K562 (cell line): ENCODE results near the gene LCNL1.

Experiments
- CCAR2 ChIP-seq: fragments of 200-400 bp; formaldehyde crosslinking; IDR thresholded peaks from 2 replicates; pipeline ENCODE4 v1.6.1; 2017; ENCODE audit warnings: mild to moderate bottlenecking, low read depth, low read length
- GTF2E2 ChIP-seq: fragments of 200-800 bp; sonication (Bioruptor generic); IDR thresholded peaks from 2 replicates; pipeline ENCODE4 v1.6.1; 2016; ENCODE audit warnings: missing genetic modification characterization, missing compliant biosample characterization
- MAFK ChIP-seq: IDR thresholded peaks from 2 replicates; pipeline ENCODE4 v1.6.1; 2011; ENCODE audit warnings: low read length, improper control_type of control experiment
- NFRKB ChIP-seq: fragments of 450-650 bp; IDR thresholded peaks from 2 replicates; pipeline ENCODE4 v1.6.1; 2016; ENCODE audit warnings: low read depth
- PYGO2 ChIP-seq: fragments of 450-650 bp; IDR thresholded peaks from 2 replicates; pipeline ENCODE4 v1.6.1; 2016; ENCODE audit warnings: mild to moderate bottlenecking, missing genetic modification characterization, moderate library complexity, missing compliant biosample characterization
- TCFL5 ChIP-seq: fragments of 250-450 bp; sonication (Bioruptor Pico); conservative IDR thresholded peaks from 2 replicates; pipeline ENCODE4 v1.6.1; 2021; ENCODE audit warnings: mild to moderate bottlenecking, moderate library complexity, matching md5 sums
- THRA ChIP-seq: fragments of 450-650 bp; IDR thresholded peaks from 2 replicates; pipeline ENCODE4 v1.6.1; 2017; ENCODE audit warnings: mild to moderate bottlenecking, moderate library complexity
- TOE1 ChIP-seq, 2 experiments: fragments of 450-650 bp in 1 of 2; sonication (generic) in 1 of 2; formaldehyde crosslinking in 1 of 2; IDR thresholded peaks; 2 replicates each; pipeline versions ENCODE4 v1.7.1 to v1.8.0; 2016 to 2022; ENCODE audit warnings: borderline replicate concordance in 2 of 2, mild to moderate bottlenecking in 2 of 2, antibody characterized with exemption in 1 of 2, inconsistent platforms in 1 of 2, low read depth in 1 of 2, missing genetic modification reagents in 1 of 2, moderate library complexity in 1 of 2
- ZBTB7A ChIP-seq: IDR thresholded peaks from 2 replicates; pipeline ENCODE4 v1.6.1; 2011; ENCODE audit warnings: low read depth, mild to moderate bottlenecking, low read length, moderate library complexity, borderline replicate concordance; ENCODE audit not compliant: control insufficient read depth
- ZSCAN29 ChIP-seq: fragments of 450-650 bp; IDR thresholded peaks from 2 replicates; pipeline ENCODE4 v1.6.1; 2017
- TF ChIP-seq, protein P1 (sequence below), 2 experiments: IDR thresholded peaks in 1 of 2; conservative IDR thresholded peaks in 1 of 2; 2 replicates each; pipeline ENCODE4 v1.6.1; 2016; ENCODE audit warnings: low read depth in 2 of 2, mild to moderate bottlenecking in 1 of 2, missing compliant biosample characterization in 1 of 2, missing genetic modification characterization in 1 of 2, moderate library complexity in 1 of 2
- TF ChIP-seq, protein P2 (sequence below): fragments of 250-450 bp; sonication (Bioruptor Pico); IDR thresholded peaks from 2 replicates; pipeline ENCODE4 v1.8.0; 2021; ENCODE audit warnings: borderline replicate concordance, mild to moderate bottlenecking, moderate library complexity; ENCODE audit not compliant: poor library complexity, severe bottlenecking
- TF ChIP-seq, protein P3 (sequence below), 2 experiments: fragments of 450-650 bp; formaldehyde crosslinking in 1 of 2; IDR thresholded peaks; 2 replicates each; pipeline versions ENCODE4 v1.4.0 to v1.6.1; 2014 to 2020; ENCODE audit warnings: mild to moderate bottlenecking in 2 of 2, borderline replicate concordance in 1 of 2, low read depth in 1 of 2

DNA sequence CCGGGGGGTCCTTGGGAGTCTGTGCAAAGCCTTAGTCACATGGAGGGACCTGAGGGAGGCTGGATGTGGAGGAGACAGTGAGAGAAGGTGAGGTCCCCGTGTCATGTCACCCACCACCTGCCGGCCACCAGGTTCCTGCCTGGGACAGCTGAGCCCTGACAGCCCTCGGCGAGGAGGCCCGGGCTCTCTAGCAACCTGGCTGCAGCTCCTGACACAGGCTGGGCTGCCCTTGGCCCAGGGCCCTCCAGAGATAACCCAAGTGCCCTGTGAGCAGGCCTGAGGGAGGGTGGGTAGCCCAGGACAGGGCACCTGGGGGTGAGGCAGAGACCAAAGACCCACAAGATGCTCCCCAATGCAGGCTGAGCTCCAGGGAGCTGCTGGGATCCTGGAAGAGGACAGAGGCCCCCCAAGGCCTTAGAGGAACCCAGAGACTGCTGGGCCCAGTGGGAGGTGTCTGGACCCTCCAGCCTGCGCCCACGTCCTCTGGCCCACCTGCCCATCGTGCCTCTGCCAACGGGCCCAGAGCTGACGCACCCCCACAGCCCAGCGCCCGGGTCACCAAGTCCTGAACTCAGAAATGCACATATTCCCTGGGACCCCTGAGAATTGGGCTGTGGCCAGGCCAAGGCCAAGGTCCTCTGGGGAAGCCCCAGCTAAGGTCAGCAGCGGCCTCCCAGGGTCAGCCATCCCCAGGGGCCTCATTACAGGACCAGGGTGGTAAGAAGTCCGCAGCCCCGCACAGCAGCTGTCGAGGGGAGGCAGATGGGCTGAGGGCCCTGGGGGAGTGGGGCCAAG, 14.3 kb upstream of the LCNL1 start:
- no peak for TF ChIP-seq TOE1 (IDR thresholded peaks at IDR 0.05; ENCODE audit: borderline replicate concordance)
- no peak for TF ChIP-seq TOE1 (CRISPR knock-in tag; IDR thresholded peaks at IDR 0.05; ENCODE audit: borderline replicate concordance, low read depth)
- TF ChIP-seq ZBTB7A, result no peak
- no peak for TF ChIP-seq THRA
- no peak for TF ChIP-seq ZSCAN29
- no peak for TF ChIP-seq MAFK
- no peak for TF ChIP-seq CCAR2
- TF ChIP-seq, protein P1, sequence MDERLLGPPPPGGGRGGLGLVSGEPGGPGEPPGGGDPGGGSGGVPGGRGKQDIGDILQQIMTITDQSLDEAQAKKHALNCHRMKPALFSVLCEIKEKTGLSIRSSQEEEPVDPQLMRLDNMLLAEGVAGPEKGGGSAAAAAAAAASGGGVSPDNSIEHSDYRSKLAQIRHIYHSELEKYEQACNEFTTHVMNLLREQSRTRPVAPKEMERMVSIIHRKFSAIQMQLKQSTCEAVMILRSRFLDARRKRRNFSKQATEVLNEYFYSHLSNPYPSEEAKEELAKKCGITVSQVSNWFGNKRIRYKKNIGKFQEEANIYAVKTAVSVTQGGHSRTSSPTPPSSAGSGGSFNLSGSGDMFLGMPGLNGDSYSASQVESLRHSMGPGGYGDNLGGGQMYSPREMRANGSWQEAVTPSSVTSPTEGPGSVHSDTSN (CRISPR knock-in tag; IDR thresholded peaks at IDR 0.05; ENCODE audit: low read depth), result no peak
- TF ChIP-seq, protein P1 (tag; conservative IDR thresholded peaks at IDR 0.05; ENCODE audit: low read depth), result no peak
- no peak for TF ChIP-seq GTF2E2 (tag)
- no peak for TF ChIP-seq TCFL5
- TF ChIP-seq NFRKB, result no peak
- TF ChIP-seq, protein P2, sequence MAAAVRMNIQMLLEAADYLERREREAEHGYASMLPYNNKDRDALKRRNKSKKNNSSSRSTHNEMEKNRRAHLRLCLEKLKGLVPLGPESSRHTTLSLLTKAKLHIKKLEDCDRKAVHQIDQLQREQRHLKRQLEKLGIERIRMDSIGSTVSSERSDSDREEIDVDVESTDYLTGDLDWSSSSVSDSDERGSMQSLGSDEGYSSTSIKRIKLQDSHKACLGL, result no peak
- TF ChIP-seq, protein P3, sequence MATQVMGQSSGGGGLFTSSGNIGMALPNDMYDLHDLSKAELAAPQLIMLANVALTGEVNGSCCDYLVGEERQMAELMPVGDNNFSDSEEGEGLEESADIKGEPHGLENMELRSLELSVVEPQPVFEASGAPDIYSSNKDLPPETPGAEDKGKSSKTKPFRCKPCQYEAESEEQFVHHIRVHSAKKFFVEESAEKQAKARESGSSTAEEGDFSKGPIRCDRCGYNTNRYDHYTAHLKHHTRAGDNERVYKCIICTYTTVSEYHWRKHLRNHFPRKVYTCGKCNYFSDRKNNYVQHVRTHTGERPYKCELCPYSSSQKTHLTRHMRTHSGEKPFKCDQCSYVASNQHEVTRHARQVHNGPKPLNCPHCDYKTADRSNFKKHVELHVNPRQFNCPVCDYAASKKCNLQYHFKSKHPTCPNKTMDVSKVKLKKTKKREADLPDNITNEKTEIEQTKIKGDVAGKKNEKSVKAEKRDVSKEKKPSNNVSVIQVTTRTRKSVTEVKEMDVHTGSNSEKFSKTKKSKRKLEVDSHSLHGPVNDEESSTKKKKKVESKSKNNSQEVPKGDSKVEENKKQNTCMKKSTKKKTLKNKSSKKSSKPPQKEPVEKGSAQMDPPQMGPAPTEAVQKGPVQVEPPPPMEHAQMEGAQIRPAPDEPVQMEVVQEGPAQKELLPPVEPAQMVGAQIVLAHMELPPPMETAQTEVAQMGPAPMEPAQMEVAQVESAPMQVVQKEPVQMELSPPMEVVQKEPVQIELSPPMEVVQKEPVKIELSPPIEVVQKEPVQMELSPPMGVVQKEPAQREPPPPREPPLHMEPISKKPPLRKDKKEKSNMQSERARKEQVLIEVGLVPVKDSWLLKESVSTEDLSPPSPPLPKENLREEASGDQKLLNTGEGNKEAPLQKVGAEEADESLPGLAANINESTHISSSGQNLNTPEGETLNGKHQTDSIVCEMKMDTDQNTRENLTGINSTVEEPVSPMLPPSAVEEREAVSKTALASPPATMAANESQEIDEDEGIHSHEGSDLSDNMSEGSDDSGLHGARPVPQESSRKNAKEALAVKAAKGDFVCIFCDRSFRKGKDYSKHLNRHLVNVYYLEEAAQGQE (IDR thresholded peaks at IDR 0.05; ENCODE audit: borderline replicate concordance), result no peak
- TF ChIP-seq, protein P3 (CRISPR knock-in tag; IDR thresholded peaks at IDR 0.05; ENCODE audit: low read depth), result no peak
- no peak for TF ChIP-seq PYGO2 (tag)
